Measurements from ENCODE around the gene CDC42SE1.

DNA sequence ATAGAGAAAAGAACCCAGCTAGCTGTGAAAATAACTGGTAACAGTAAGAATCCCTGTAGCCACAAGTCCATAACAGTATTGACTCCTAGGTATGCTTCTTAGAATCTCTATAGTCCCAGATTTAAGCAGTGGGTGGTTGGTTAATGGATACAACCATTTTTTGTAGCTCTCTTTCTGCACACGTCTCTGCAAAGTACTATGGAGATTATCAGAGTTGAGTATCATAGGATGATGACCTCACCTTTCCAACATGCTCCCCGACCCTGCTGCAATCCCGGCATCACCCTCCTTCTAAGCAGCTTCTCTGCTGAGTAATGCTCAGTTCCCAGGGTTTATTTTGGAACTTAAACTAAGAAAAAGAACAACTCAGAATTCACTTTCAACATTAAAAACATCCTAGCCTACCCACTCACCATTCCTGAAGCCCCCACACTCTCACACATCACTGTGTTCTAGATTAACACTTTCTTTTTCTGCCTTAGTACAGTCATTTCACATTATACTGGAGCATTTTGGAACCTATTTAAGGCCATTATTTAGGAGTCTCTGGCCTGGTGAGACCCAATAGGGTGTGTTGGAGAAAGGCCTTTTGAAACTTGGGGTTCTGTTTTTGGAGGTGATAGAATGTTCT lies 3.4 kb upstream of the CDC42SE1 start:
- TF ChIP-seq POLR2AphosphoS5 (IDR thresholded peaks at IDR 0.05; ENCODE audit: low read depth, low read length): no peak
- no peak for TF ChIP-seq POLR2A (IDR thresholded peaks at IDR 0.05; ENCODE audit: low read depth, low read length)

Measured in GM12892 (cell line).